GM18505 (cell line): ENCODE results near the gene PTGIR.
A peak's percentile ranks its signal among the peaks of the same experiment; 100 is the strongest.

ENCODE experiments used
- ATAC-seq: cut with Tn5 transposase; IDR thresholded peaks from one replicate; pipeline ENCODE4 v1.9.1; 2021; ENCODE audit not compliant: unreplicated experiment
- POLR2A ChIP-seq: IDR thresholded peaks from 4 replicates; pipeline ENCODE4 v1.6.1; 2011; ENCODE audit warnings: borderline replicate concordance; ENCODE audit not compliant: insufficient read depth, insufficient read length; ENCODE audit errors: extremely low read depth

Gene PTGIR

DNA sequence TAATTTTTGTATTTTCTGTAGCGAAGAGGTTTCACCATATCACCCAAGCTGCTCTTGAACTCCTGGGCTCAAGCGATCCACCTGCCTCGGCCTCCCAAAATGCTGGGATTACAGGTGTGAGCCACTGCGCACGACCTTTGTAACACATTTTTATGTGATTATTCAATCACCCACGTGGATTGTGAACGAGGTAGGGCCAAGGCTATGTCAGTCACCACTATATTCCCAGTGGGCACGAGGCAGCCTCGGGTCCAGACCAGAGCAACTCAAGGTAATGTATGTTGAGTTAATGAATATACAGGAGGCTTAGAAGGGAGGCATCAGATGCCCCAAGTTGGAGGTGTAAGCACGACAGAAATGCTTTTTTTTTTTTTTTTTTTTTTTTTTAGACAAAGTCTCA is 8.9 kb downstream of the PTGIR start:
- no peak for ATAC-seq
- no peak for TF ChIP-seq POLR2A

- no peak for ATAC-seq
- no peak for TF ChIP-seq POLR2A
Observed at GRCh38 chr19:46614114-46614722, 10.7 kb downstream of the PTGIR start.

- no peak for TF ChIP-seq POLR2A
Observed at GRCh38 chr19:46613525-46613924, 11.4 kb downstream of the PTGIR start.

GRCh38 chr19:46611776-46612175 is 13.1 kb downstream of the PTGIR start:
- TF ChIP-seq POLR2A = no peak

More at GRCh38 chr19:46613525-46613924, 11.4 kb downstream of the PTGIR start:
- ATAC-seq = no peak

GRCh38 chr19:46610851-46611770 is 13.8 kb downstream of the PTGIR start:
- ATAC-seq = no peak

More at GRCh38 chr19:46611776-46612175, 13.1 kb downstream of the PTGIR start:
- ATAC-seq = no peak

DNA sequence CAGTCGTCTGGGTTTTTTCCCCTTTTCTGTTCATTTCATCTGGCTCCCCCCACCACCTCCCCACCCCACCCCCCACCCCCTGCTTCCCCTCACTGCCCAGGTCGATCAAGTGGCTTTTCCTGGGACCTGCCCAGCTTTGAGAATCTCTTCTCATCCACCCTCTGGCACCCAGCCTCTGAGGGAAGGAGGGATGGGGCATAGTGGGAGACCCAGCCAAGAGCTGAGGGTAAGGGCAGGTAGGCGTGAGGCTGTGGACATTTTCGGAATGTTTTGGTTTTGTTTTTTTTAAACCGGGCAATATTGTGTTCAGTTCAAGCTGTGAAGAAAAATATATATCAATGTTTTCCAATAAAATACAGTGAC is 14.5 kb downstream of the PTGIR start:
- no peak for ATAC-seq
- TF ChIP-seq POLR2A = no peak

More at GRCh38 chr19:46610851-46611770, 13.8 kb downstream of the PTGIR start:
- peak; percentile 45 for TF ChIP-seq POLR2A

GRCh38 chr19:46609511-46610412 is 15.1 kb downstream of the PTGIR start:
- no peak for TF ChIP-seq POLR2A
- ATAC-seq = no peak

GRCh38 chr19:46608581-46609345 is 16.1 kb downstream of the PTGIR start:
- no peak for TF ChIP-seq POLR2A
- no peak for ATAC-seq

DNA sequence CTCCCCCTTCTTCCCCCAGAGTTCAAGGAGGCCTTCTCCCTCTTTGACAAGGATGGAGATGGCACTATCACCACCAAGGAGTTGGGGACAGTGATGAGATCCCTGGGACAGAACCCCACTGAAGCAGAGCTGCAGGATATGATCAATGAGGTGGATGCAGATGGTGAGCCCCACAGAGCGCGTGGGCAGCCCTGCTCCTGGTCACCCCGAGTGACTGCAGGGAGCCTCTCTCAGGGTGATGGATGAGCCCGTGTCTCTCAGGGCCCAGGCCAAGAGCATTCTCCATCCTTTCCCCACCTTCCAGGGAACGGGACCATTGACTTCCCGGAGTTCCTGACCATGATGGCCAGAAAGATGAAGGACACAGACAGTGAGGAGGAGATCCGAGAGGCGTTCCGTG is 16.7 kb downstream of the PTGIR start:
- no peak for TF ChIP-seq POLR2A
- no peak for ATAC-seq

DNA sequence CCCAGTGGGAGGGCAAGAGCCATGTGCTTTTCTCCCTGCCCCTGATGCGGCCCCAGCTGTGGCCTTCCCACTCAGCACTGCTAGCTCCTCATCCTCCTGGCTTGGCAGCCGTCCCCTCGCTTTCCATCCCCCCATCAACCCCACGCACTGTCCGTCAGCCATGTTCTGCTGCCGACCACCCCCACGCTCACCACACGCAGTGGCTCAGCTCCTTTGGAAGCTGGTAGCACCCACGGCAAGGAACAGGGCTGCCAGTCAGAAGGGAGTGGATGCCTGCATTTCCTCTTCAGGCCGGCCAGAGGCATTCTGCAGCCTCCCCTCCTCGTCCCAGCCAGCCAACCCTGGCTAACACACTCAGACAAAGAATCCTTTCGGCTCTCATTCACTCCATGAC is 17.4 kb downstream of the PTGIR start:
- no peak for ATAC-seq
- no peak for TF ChIP-seq POLR2A

- ATAC-seq = no peak
- TF ChIP-seq POLR2A = no peak
Observed at GRCh38 chr19:46606681-46607447, 18.0 kb downstream of the PTGIR start.

DNA sequence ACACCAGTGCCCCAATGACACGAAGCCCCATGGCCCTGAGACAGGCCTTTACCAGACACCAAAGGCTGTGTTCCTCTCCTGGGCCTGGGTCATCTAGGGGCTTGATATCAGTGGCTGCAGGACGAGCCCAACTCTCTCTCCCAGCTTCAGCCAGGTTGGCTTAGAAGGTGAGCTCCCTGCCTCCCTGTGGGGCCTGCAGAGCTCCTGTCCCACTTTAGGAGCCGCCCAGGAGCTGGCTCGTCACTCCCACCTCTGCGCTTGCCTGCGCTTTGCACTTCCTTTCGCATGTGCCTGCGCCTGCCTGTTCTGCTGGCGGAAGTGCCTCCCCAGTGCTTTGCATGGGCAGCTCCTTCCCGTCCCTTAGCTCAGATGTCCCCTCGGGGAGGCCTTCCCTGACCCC is 18.9 kb downstream of the PTGIR start:
- ATAC-seq = no peak
- no peak for TF ChIP-seq POLR2A
